Liver (tissue), 3 donors: ENCODE data around the gene TSPAN31.

Source experiments
- TAF1 ChIP-seq: conservative IDR thresholded peaks from 2 replicates; pipeline ENCODE4 v1.6.1; 2016; ENCODE audit warnings: antibody characterized with exemption, mild to moderate bottlenecking
- YY1 ChIP-seq: IDR thresholded peaks from 2 replicates; pipeline ENCODE4 v1.6.1; 2016; ENCODE audit warnings: antibody characterized with exemption, mild to moderate bottlenecking
- TF ChIP-seq, protein P1 (sequence below): IDR thresholded peaks from 2 replicates; pipeline ENCODE4 v1.6.1; 2016; ENCODE audit warnings: antibody characterized with exemption
- TF ChIP-seq, protein P2 (sequence below): fragments of 150-350 bp; IDR thresholded peaks from 2 replicates; pipeline ENCODE4 v1.5.1; 2017; ENCODE audit warnings: improper control_type of control experiment, low read depth, low read length; ENCODE audit not compliant: missing input control
- donor health status: healthy.
- donor health status: healthy.

DNA sequence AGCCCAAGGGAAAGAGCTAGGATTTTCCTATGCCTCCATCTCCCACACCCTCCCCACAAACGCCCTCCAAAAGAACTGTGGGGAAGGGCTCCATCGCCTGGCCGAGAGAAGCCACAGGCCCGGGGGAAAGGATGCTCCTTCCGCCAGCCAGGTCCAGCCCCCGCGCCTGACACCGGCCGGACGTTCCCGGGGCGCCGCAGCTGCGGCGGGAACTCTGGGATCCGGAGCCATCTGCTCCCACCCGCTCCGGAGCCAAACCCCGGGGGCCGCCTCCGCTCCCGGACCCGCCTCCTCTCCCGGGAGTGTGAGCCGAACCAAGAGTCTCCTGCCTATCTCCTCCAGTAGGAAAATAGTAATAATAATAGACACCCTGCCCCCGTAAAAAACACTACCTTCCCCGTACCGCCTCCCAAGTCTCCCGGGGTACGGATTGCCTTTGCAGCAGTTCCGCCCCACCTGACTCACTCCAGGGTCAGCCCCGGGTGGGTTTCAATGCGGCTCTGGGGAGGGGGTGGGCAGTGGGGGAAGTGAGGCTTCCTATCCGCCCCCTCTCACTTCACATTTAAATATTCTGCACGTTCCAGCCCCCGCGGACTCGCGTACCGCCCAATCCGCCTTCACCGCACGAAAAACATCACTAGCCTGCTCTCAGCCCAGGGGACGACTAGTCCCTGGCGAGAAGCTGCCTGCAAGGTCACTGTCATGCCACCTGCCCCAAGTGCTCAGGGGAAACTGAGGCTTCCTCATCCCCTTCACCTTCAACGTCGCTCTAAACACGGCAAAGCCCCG, 8.7 kb upstream of the TSPAN31 start:
- TF ChIP-seq YY1: no peak
- TF ChIP-seq, protein P1, sequence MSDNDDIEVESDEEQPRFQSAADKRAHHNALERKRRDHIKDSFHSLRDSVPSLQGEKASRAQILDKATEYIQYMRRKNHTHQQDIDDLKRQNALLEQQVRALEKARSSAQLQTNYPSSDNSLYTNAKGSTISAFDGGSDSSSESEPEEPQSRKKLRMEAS: no peak
- TF ChIP-seq, protein P2, sequence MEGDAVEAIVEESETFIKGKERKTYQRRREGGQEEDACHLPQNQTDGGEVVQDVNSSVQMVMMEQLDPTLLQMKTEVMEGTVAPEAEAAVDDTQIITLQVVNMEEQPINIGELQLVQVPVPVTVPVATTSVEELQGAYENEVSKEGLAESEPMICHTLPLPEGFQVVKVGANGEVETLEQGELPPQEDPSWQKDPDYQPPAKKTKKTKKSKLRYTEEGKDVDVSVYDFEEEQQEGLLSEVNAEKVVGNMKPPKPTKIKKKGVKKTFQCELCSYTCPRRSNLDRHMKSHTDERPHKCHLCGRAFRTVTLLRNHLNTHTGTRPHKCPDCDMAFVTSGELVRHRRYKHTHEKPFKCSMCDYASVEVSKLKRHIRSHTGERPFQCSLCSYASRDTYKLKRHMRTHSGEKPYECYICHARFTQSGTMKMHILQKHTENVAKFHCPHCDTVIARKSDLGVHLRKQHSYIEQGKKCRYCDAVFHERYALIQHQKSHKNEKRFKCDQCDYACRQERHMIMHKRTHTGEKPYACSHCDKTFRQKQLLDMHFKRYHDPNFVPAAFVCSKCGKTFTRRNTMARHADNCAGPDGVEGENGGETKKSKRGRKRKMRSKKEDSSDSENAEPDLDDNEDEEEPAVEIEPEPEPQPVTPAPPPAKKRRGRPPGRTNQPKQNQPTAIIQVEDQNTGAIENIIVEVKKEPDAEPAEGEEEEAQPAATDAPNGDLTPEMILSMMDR: no peak
- TF ChIP-seq TAF1: no peak
